NCI-H1417 treated with DMSO at 0.1 percent for 48 hours (cell line): ENCODE measurements around the gene CKM.
"Not testable (repeated sequence)": the region's sequence is repeated elsewhere in the genome, so short reads cannot be mapped to it uniquely, and the experiment has no call there.

ENCODE experiments used
- DNase-seq: peaks from one replicate; lab custom pipeline; 2025; lab: John Stamatoyannopoulos, UW

Gene CKM

GRCh38 chr19:45349126-45349415, 26.4 kb upstream of the CKM start:
- DNase-seq, result no peak

- no peak for DNase-seq
These were observed 25.9 kb upstream of the CKM start for GRCh38 chr19:45348367-45349125.

DNA sequence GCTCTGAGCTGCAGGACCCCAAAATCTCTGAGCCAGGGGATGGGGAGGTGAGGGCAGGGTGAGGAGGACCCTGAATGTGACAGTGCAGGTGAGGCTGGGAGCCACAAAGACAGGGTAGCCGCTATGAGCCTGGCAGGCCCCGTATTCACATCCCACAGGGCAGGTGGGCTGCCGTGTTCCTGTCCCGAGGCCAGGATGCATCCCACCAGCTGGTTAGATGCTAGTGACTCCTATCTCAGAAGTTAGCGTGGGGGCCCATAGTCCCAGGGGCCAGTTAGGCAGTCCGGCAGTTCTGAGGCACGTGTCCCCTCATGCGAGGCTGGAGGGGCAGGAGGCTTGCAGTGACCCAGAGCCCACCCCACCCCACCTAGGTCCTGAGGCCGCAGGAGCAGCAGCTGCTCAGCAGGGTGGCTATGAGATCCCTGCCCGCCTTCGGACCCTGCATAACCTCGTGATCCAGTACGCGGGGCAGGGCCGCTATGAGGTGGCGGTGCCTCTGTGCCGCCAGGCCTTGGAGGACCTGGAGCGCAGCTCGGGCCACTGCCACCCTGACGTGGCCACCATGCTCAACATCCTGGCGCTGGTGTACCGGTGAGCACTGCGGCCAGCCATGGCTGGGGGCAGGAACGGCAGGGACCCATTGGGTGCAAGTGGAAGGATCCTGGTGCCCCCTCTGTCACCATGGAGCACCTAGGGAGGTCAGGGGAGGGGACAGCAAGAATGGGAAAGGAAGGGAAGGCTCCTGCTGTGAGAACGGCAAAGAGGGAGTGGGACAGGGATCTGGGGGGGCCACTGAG, 25.1 kb upstream of the CKM start:
- no peak for DNase-seq

DNA sequence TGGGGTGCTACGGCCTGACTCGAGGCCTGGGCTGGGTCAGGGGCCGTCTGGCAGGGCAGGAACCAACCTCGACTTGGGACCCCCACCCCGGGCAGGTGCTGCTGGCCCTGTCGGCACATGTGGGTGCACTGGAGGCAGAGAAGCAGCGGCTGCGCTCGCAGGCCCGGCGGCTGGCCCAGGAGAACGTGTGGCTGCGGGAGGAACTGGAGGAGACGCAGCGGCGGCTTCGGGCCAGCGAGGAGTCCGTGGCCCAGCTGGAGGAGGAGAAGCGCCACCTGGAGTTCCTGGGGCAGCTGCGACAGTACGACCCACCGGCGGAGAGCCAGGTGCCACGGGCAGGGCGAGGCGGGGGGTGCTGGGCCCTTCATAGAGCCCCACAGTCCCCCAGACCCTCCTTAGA, 23.8 kb upstream of the CKM start:
- DNase-seq, result no peak

DNA sequence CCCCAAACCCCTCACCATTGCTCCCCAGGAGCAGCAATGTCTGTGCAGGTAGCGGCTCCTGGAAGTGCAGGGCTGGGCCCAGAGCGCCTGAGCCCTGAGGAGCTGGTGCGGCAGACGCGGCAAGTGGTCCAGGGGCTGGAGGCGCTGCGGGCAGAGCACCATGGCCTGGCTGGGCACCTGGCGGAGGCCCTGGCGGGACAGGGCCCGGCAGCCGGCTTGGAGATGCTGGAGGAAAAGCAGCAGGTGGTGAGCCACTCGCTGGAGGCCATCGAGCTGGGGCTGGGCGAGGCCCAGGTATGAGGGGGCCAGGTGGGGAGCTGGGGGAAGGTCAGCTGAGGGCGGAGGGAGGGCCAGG, 22.8 kb upstream of the CKM start:
- no peak for DNase-seq

GRCh38 chr19:45344621-45345505, 22.2 kb upstream of the CKM start:
- no peak for DNase-seq

DNA sequence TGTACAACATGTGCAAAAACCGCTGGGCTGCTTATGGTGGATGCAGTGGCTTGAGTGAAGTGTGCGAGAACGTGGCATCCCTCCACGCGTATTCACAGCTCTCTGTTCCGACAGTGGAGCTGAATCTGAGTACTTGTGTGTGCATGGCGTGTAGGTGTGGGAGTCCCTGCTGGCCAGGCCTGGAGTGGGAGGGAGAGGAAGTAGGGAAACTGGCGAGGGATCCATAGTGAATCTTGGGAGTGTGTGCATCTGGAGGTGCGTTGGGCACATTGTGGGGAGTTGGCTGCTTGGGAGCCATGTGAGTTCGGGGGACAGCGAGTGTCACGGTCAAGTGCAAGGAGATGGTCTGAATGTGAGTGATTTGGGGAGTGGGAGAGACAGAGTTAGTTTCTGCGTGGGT, 20.2 kb upstream of the CKM start:
- no peak for DNase-seq

DNA sequence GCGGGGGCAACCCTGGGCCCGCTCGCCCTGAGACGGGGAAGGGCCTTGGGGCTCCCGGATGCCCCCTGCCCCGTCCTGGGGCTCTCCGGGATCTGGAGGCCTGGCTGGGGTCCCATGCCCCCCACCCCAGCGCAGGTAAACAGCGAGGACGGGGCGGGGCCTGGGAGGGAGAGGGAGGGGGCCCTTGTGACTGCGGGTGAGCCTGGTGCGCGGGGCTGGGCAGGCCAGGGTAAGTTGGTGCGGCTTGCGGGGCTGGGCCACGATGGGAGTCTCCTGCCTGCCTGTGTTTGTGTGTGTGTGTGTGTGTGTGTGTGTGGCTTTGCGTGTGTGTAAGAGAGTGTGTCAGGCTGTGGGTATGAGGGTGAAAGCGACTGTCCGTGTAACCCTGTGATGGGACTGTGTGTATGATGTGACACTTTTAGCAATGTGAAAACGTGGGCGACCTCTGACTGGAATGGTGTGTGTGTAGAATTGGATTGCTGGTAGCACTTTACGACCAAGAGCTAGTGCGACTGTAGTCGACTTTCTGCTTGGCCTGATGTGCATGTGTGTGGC, 18.3 kb upstream of the CKM start:
- DNase-seq, result no peak

DNA sequence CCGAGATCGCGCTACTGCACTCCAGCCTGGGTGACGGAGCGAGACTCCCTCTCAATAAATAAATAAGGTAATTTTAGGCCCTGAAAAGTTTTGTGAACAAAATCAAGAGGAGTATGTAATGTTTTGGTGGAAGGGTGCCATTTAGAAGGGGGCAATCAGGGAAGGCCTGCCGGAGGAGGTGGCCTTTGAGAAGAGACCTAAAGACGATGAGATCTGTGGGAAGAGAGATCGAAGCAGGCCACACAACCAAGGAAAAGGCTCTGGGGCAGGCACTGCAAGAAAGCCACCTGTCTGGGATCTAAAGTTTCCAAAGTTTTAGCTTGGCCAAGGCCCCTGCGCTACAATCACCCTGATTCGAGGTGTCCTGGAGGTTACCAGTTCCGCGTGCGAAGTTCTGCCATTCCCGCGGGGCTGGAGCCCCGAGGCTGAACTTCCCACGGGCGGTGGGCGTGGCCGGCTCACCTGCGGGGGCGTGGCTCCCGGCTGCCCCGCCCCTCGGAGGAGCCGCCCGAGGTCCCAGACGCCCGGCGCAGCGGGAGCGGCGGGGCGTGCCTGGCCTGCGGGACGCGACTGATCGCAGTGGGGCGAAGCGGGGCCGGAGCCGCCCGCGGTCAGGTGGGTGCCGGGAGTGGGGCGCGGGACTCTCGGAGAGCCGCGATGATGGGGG, 17.7 kb upstream of the CKM start, which contains the start of gene KLC3:
Gene KLC3 (plus strand): TSS at position 519 of the 667 bp plus-strand sequence. CDS start 4,792 bp downstream, outside the sequence.
- DNase-seq, result no peak

GRCh38 chr19:45339629-45340028, 17.0 kb upstream of the CKM start:
- DNase-seq, result no peak

DNA sequence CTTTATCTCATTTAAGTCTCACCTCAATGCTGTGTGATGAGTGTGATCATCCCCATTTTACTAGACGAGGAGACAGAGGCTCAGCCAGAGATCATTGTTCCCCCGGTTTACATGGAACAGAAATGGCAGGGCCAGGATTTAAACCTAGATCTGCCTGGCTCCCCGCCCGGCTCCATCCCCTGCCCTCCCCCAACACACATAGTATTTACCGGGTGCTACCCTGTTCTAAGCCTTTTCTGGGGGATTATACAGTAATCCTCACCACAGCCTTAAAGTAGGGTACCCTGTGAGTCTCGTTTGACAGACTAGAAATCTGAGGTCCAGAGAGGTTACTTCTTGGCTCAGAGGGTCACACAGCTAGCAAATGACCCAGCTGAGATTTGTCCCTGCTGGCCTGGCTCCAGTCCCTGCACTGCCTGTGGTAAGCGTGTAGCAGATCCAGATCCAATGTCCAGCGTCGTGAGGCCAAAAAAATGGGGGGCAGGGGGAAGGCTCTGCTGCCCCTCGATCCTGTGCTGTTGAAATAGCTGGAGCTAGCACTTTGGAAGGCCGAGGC, 14.1 kb upstream of the CKM start:
- DNase-seq, result no peak

DNA sequence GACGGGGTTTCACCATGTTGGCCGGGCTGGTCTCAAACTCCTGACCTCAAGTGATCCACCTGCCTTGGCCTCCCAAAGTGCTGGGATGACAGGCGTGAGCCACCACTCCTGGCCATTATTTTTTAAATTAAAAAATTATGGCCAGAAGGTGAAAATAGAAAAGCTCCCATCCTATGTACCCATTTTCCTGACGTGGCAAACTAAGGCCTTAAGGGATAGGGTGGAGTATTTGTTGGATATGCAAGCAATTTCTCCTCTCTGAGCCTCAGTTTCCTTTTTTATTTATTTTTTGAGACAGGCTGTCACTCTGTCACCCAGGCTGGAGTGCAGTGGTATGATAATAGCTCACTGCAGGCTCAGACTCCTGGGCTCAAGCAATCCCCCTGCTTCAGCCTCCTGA, 12.2 kb upstream of the CKM start:
- not testable (repeated sequence) for DNase-seq

GRCh38 chr19:45333609-45334303, 11.1 kb upstream of the CKM start:
- DNase-seq, result no peak

- DNase-seq, result no peak
These were observed 8.7 kb upstream of the CKM start for GRCh38 chr19:45331411-45331810.

DNA sequence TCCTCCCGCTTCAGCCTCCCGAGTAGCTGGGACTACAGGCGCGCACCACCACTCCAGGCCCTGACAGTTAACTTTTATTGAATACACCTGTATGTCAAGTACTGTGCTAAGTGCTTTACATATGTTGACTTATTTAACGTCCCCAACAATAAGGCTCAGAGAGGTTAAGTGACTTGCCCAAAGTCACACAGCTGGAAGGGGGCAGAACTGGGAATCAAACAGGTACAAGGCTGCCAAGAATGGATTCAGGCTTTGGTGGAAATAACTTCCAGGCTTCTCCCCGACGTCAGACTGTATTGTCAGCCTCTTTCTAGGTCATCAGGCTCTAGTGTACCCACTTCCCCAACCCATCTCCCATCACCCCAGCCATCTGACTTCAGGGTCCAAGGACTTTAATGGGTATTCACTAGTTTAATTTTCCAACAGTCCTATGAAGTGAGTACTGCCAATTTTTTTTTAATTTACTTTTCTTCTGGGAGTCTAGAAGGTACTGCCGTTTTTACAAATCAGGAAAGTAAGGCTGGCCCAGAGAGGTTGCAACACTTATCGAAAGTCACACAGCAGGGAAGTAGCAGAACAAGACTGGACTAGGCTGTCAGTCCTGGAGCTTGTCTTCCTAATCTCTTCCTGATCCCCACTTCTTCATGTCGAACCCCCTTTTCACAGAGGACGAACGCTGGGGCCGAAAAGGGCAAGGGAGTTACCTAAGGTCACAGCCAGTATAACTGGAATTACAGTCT, 4.9 kb upstream of the CKM start:
- no peak for DNase-seq

- no peak for DNase-seq
These were observed 1.8 kb upstream of the CKM start for GRCh38 chr19:45324349-45324907.

GRCh38 chr19:45323671-45324081, 1.0 kb upstream of the CKM start:
- DNase-seq, result no peak

GRCh38 chr19:45322311-45322710, 364 bp downstream of the CKM start:
- peak; percentile 68 for DNase-seq

GRCh38 chr19:45321848-45322247, 827 bp downstream of the CKM start:
- DNase-seq, result no peak
